H1 (cell line): ENCODE measurements around the gene CELF2. TPM values are rescaled to one million over a fixed set of nuclear protein-coding genes. Genes with fewer than 3 reads are reported as not detected.

Experiments
- CTCF ChIA-PET: fragments of 300-600 bp; sonication (Branson Sonifier 250); formaldehyde crosslinking; loops from one replicate; lab custom pipeline; 2021; ENCODE audit not compliant: partially characterized antibody; lab: Charles Lee
- POLR2A ChIA-PET: fragments of 300-600 bp; sonication (Branson Sonifier 250); formaldehyde crosslinking; loops from one replicate; lab custom pipeline; 2021; ENCODE audit warnings: inconsistent platforms; ENCODE audit not compliant: partially characterized antibody; lab: Charles Lee
- DNase-seq, 2 experiments: peaks; one replicate each; pipeline versions ENCODE4 v3.0.0 to v3.0.0-alpha.2; 2010 to 2022; ENCODE audit warnings: low spot score in 2 of 2, low read depth in 1 of 2, mixed read lengths in 1 of 2
- FAIRE-seq: peaks from 2 replicates; lab custom pipeline; 2011; peaks lifted over from hg19 to GRCh38; lab: Jason Lieb, UNC
- H2AFZ ChIP-seq: 2 replicates; pipeline ENCODE4 v1.8.1; 2012; ENCODE audit warnings: low read length, inconsistent platforms
- H2AK5ac ChIP-seq: 2 replicates; pipeline ENCODE4 v1.6.1; 2013; ENCODE audit warnings: low read depth, low read length
- H2BK120ac ChIP-seq: replicated peaks from 2 replicates; pipeline ENCODE3; 2013; ENCODE audit warnings: low read depth, low read length, inconsistent platforms
- H2BK12ac ChIP-seq: 2 replicates; pipeline ENCODE4 v1.6.1; 2013; ENCODE audit warnings: low read depth, low read length
- H2BK15ac ChIP-seq: 2 replicates; pipeline ENCODE4 v1.6.1; 2013; ENCODE audit warnings: low read length
- H2BK20ac ChIP-seq: 2 replicates; pipeline ENCODE4 v1.6.1; 2013; ENCODE audit warnings: low read length
- H2BK5ac ChIP-seq: 2 replicates; pipeline ENCODE4 v1.6.1; 2013; ENCODE audit warnings: low read depth, low read length
- H3K14ac ChIP-seq: 2 replicates; pipeline ENCODE4 v1.6.1; 2013; ENCODE audit warnings: inconsistent platforms; ENCODE audit not compliant: insufficient read length
- H3K18ac ChIP-seq: 2 replicates; pipeline ENCODE4 v1.6.1; 2013; ENCODE audit warnings: low read length; ENCODE audit errors: extremely low read depth
- H3K23ac ChIP-seq: 2 replicates; pipeline ENCODE4 v1.6.1; 2013; ENCODE audit warnings: inconsistent platforms; ENCODE audit not compliant: insufficient read length
- H3K23me2 ChIP-seq: 2 replicates; pipeline ENCODE4 v1.6.1; 2013; ENCODE audit warnings: low read depth, low read length
- H3K27ac ChIP-seq: 2 replicates; pipeline ENCODE4 v1.6.1; 2011; ENCODE audit warnings: low read depth, low read length, inconsistent platforms
- H3K27me3 ChIP-seq, 4 experiments: replicated peaks in 1 of 4; 1 replicate in 1 of 4; 2 replicates in 3 of 4; pipeline versions ENCODE4 v1.6.1 to v1.8.1; 2011 to 2013; ENCODE audit warnings: low read length in 3 of 4, mild to moderate bottlenecking in 3 of 4, inconsistent platforms in 2 of 4, mixed read lengths in 2 of 4, moderate library complexity in 1 of 4; ENCODE audit not compliant: control insufficient read depth in 3 of 4, insufficient read depth in 3 of 4; ENCODE audit errors: extremely low read depth in 1 of 4
- H3K36me3 ChIP-seq, 4 experiments: 2 replicates each; pipeline versions ENCODE4 v1.6.1 to v1.8.1; 2011 to 2013; ENCODE audit warnings: mild to moderate bottlenecking in 4 of 4, low read length in 3 of 4, moderate library complexity in 2 of 4, control low read depth in 1 of 4, inconsistent platforms in 1 of 4; ENCODE audit not compliant: insufficient read depth in 4 of 4, control insufficient read depth in 2 of 4
- H3K4ac ChIP-seq: replicated peaks from 2 replicates; pipeline ENCODE3; 2013; ENCODE audit warnings: low read length, low read depth, mixed read lengths, inconsistent platforms; ENCODE audit not compliant: insufficient read length
- H3K4me1 ChIP-seq, 4 experiments: replicated peaks in 1 of 4; 1 replicate in 1 of 4; 2 replicates in 3 of 4; pipeline versions ENCODE4 v1.6.1 to v1.8.1; 2011 to 2013; ENCODE audit warnings: low read length in 3 of 4, inconsistent platforms in 2 of 4, mixed read lengths in 1 of 4; ENCODE audit not compliant: insufficient read depth in 4 of 4, control insufficient read depth in 3 of 4
- H3K4me2 ChIP-seq, 2 experiments: 2 replicates each; pipeline versions ENCODE4 v1.6.1 to v1.8.1; 2011 to 2013; ENCODE audit warnings: low read depth in 2 of 2, low read length in 2 of 2, control low read depth in 1 of 2, inconsistent platforms in 1 of 2, mild to moderate bottlenecking in 1 of 2; ENCODE audit not compliant: insufficient read depth in 1 of 2
- H3K4me3 ChIP-seq, 4 experiments: fragments of 200-600, 300-600 bp in 1 of 4; sonication (generic), shearing (Covaris generic), sonication (Bioruptor Twin) in 1 of 4; 2 replicates each; pipeline versions ENCODE4 v1.5.1 to v1.8.1; 2011 to 2016; ENCODE audit warnings: low read length in 4 of 4, low read depth in 3 of 4, control low read depth in 2 of 4, inconsistent platforms in 2 of 4, mild to moderate bottlenecking in 2 of 4, mixed read lengths in 1 of 4, moderate library complexity in 1 of 4; ENCODE audit not compliant: insufficient read depth in 2 of 4; ENCODE audit errors: extremely low read depth in 1 of 4
- H3K56ac ChIP-seq: replicated peaks from 2 replicates; pipeline ENCODE3; 2013; ENCODE audit warnings: low read depth, mild to moderate bottlenecking, mixed read lengths, low read length, inconsistent platforms; ENCODE audit not compliant: insufficient read length
- H3K79me1 ChIP-seq: 2 replicates; pipeline ENCODE4 v1.6.1; 2013; ENCODE audit warnings: low read depth, low read length, control low read depth
- H3K79me2 ChIP-seq, 2 experiments: 2 replicates each; pipeline versions ENCODE4 v1.6.1 to v1.8.1; 2012 to 2013; ENCODE audit warnings: low read length in 2 of 2, mild to moderate bottlenecking in 2 of 2, inconsistent platforms in 1 of 2; ENCODE audit not compliant: insufficient read depth in 2 of 2, control insufficient read depth in 1 of 2
- H3K9ac ChIP-seq, 4 experiments: replicated peaks in 1 of 4; 1 replicate in 1 of 4; 2 replicates in 3 of 4; pipeline versions ENCODE4 v1.6.1 to v1.8.1; 2011 to 2013; ENCODE audit warnings: low read depth in 3 of 4, low read length in 3 of 4, control low read depth in 2 of 4, mild to moderate bottlenecking in 2 of 4, moderate library complexity in 2 of 4, inconsistent platforms in 1 of 4; ENCODE audit errors: extremely low read depth in 1 of 4
- H3K9me3 ChIP-seq, 2 experiments: 2 replicates each; pipeline versions ENCODE4 v1.6.1 to v1.8.1; 2012 to 2013; ENCODE audit warnings: mild to moderate bottlenecking in 2 of 2, moderate library complexity in 2 of 2, control low read depth in 1 of 2, inconsistent platforms in 1 of 2, low read depth in 1 of 2, low read length in 1 of 2, mixed read lengths in 1 of 2; ENCODE audit not compliant: insufficient read depth in 2 of 2
- H4K20me1 ChIP-seq, 2 experiments: replicated peaks in 1 of 2; 2 replicates each; pipeline versions ENCODE3 to v1.8.1; 2011 to 2013; ENCODE audit warnings: inconsistent platforms in 2 of 2, low read length in 2 of 2, mild to moderate bottlenecking in 1 of 2; ENCODE audit not compliant: insufficient read depth in 2 of 2, control insufficient read depth in 1 of 2
- H4K5ac ChIP-seq: 2 replicates; pipeline ENCODE4 v1.6.1; 2013; ENCODE audit warnings: low read length, low read depth, mixed read lengths, inconsistent platforms; ENCODE audit not compliant: insufficient read length
- H4K8ac ChIP-seq: 2 replicates; pipeline ENCODE4 v1.8.0; 2013; ENCODE audit warnings: mild to moderate bottlenecking, moderate library complexity, low read length, inconsistent platforms; ENCODE audit not compliant: insufficient read depth; ENCODE audit errors: extremely low read depth
- H4K91ac ChIP-seq: replicated peaks from 2 replicates; pipeline ENCODE3; 2013; ENCODE audit warnings: low read length, mixed read lengths, inconsistent platforms; ENCODE audit not compliant: insufficient read length
- ASH2L ChIP-seq: fragments of 200-600, 300-600 bp; sonication (generic); IDR thresholded peaks from one replicate; pipeline ENCODE4 v1.7.1; 2017; ENCODE audit warnings: low read length
- CREB1 ChIP-seq: IDR thresholded peaks from 2 replicates; pipeline ENCODE4 v1.6.1; 2012; ENCODE audit warnings: inconsistent platforms
- EGR1 ChIP-seq: IDR thresholded peaks from 2 replicates; pipeline ENCODE4 v1.6.1; 2011; ENCODE audit warnings: low read depth, low read length, borderline replicate concordance
- JUN ChIP-seq: IDR thresholded peaks from 2 replicates; pipeline ENCODE4 v1.6.1; 2011; ENCODE audit warnings: low read depth, mild to moderate bottlenecking, improper control_type of control experiment, low read length
- MAX ChIP-seq: IDR thresholded peaks from 2 replicates; pipeline ENCODE4 v1.6.1; 2012; ENCODE audit warnings: inconsistent platforms
- SP4 ChIP-seq: IDR thresholded peaks from 2 replicates; pipeline ENCODE4 v1.6.1; 2012; ENCODE audit warnings: low read length, inconsistent platforms
- TBP ChIP-seq: IDR thresholded peaks from 2 replicates; pipeline ENCODE4 v1.6.1; 2011; ENCODE audit warnings: low read depth, low read length, improper control_type of control experiment
- TCF12 ChIP-seq: IDR thresholded peaks from 2 replicates; pipeline ENCODE4 v1.6.1; 2011; ENCODE audit warnings: low read depth, mild to moderate bottlenecking, low read length
- WGBS, 2 experiments: shearing (Covaris generic) in 1 of 2; methylation state at CpG; one replicate each; pipeline versions ENCODE4 v1.1.6 to v1.1.7; 2013 to 2015; ENCODE audit warnings: low lambda C conversion rate in 2 of 2, mixed read lengths in 2 of 2, inconsistent platforms in 1 of 2, low coverage in 1 of 2, missing lambda C conversion rate in 1 of 2; ENCODE audit not compliant: insufficient replicate concordance in 2 of 2, insufficient coverage in 1 of 2, insufficient read length in 1 of 2; ENCODE audit errors: extremely low coverage in 1 of 2, missing lambda C conversion rate in 1 of 2; 5-methylcytosine and 5-hydroxymethylcytosine counted together
- polyA plus RNA-seq, 7 experiments: library from polyadenylated mRNA; depleted of rRNA in 3 of 7; stranded (reverse) in 5 of 7; unstranded in 2 of 7; fragments of >200 nt in 5 of 7; fragments of 200-250 nt in 2 of 7; gene quantifications; 1 replicate in 5 of 7; 2 replicates in 1 of 7; 4 replicates in 1 of 7; pipeline versions ENCODE4 v1.2.1 to v1.2.3, GENCODE V29; 2011 to 2013; ENCODE audit warnings: missing spikeins in 2 of 7, mixed read lengths in 2 of 7
- total RNA-seq: library from RNA; stranded (reverse); fragmentation: NEBNext Ultra II Directional; extraction: Animal tissue kit (Norgen Biotek cat#: 25700); gene quantifications from 2 replicates; pipeline ENCODE4 v1.2.1, GENCODE V29; 2021

CELF2 gene
- total and polyA plus RNA-seq, 2 of the 8 experiments (the other 6 are each of a cell fraction or from before 2014, with no cell fraction given) = 18.3 to 22.7 TPM

GRCh38 chr10:11112718-11113117 lies 95.0 kb downstream of the CELF2 start:
- peaks cover 0 to 2% of the 10 kb centered on the region in 2 experiments; a peak in 1 of 4 replicates for H3K79me2 ChIP-seq
- peak overlapping the region; percentile 73; the same call in 1 of the 2 replicates for H2BK20ac ChIP-seq
- H2BK12ac ChIP-seq = no peak overlapping the region
- DNase-seq = no peak
- ChIA-PET CTCF (interaction anchor here (0.5 to 2.9 kb wide), 9 partner anchors 10 to 162 kb away, joined by 3 to 12 read pairs (median 6); no protein-coding TSS in a partner anchor), POLR2A (no interaction called here)
- no peak overlapping the region for H4K91ac ChIP-seq
- H3K27me3 ChIP-seq = no peaks in the 10 kb centered on the region
- no peak overlapping the region for H3K18ac ChIP-seq
- no peak overlapping the region for H4K5ac ChIP-seq
- H2BK5ac ChIP-seq = no peak overlapping the region
- H3K4me1 ChIP-seq = no peaks in the 10 kb centered on the region
- H4K8ac ChIP-seq = no peak overlapping the region
- no peak overlapping the region for H3K4me3 ChIP-seq
- H3K23ac ChIP-seq = no peak overlapping the region
- no peak overlapping the region for H2BK120ac ChIP-seq
- WGBS, 2 experiments = 92% methylated on average over 11 of the region's 11 CpGs; no CpG with 5 or more reads in 1 of the 2 experiments
- no peak overlapping the region for H3K9ac ChIP-seq
- H3K4me2 ChIP-seq = no peak overlapping the region
- no peak overlapping the region for H3K27ac ChIP-seq
- H3K14ac ChIP-seq = no peak overlapping the region
- no peak overlapping the region for H2AFZ ChIP-seq
- no peak overlapping the region for H3K56ac ChIP-seq
- H2AK5ac ChIP-seq = no peak overlapping the region
- no peak overlapping the region for H3K4ac ChIP-seq
- no peaks in the 10 kb centered on the region for H3K79me1 ChIP-seq
- TF ChIP-seq SP4 (no peak), ASH2L (no peak), JUN (no peak), EGR1 (no peak), CREB1 (no peak), MAX (no peak), TBP (no peak), TCF12 (no peak)
- TF ChIP-seq, all 59 proteins: peak for 0
- Histone ChIP-seq H4K20me1 (no peaks in the 10 kb centered on the region), H2BK15ac (peak overlapping the region; percentile 84), H3K36me3 (no peaks in the 10 kb centered on the region), H3K9me3 (no peaks in the 10 kb centered on the region), H3K23me2 (no peaks in the 10 kb centered on the region)
- FAIRE-seq = no peak
